CD14-positive monocyte (primary cell): Measurements from ENCODE around the gene NECAB2. TPM values are rescaled to one million over a fixed set of nuclear protein-coding genes. Genes with fewer than 3 reads are reported as not detected.

ENCODE experiments used
- DNase-seq, 3 donors: peaks; one replicate each; pipeline ENCODE4 v3.0.0-alpha.2; 2011 to 2022
- H2AFZ ChIP-seq: 2 replicates; pipeline ENCODE4 v1.6.0; 2012; ENCODE audit warnings: mild to moderate bottlenecking, low read depth, low read length, inconsistent platforms; ENCODE audit not compliant: insufficient read depth, poor library complexity, severe bottlenecking
- H3K27ac ChIP-seq, 2 donors: 1 replicate in 1 of 2; 2 replicates in 1 of 2; pipeline ENCODE4 v1.5.1; 2012 to 2013; ENCODE audit warnings: low read length in 2 of 2, control low read depth in 1 of 2, inconsistent platforms in 1 of 2, low read depth in 1 of 2, mild to moderate bottlenecking in 1 of 2
- H3K27me3 ChIP-seq, 2 donors: one replicate each; pipeline versions ENCODE4 v1.6.0 to v1.6.1; 2011 to 2013; ENCODE audit warnings: low read length in 2 of 2; ENCODE audit not compliant: control insufficient read depth in 2 of 2, insufficient read depth in 2 of 2
- H3K36me3 ChIP-seq, 2 donors: replicated peaks in 1 of 2; 1 replicate in 1 of 2; 2 replicates in 1 of 2; pipeline versions ENCODE4 v1.5.1 to v1.6.1; 2012 to 2013; ENCODE audit warnings: low read length in 2 of 2, control low read depth in 1 of 2, inconsistent platforms in 1 of 2, mild to moderate bottlenecking in 1 of 2; ENCODE audit not compliant: insufficient read depth in 2 of 2, control insufficient read depth in 1 of 2
- H3K4me1 ChIP-seq, 2 donors: 1 replicate in 1 of 2; 2 replicates in 1 of 2; pipeline versions ENCODE4 v1.5.1 to v1.6.1; 2012 to 2013; ENCODE audit warnings: low read length in 2 of 2, control low read depth in 1 of 2, inconsistent platforms in 1 of 2, mild to moderate bottlenecking in 1 of 2, moderate library complexity in 1 of 2; ENCODE audit not compliant: insufficient read depth in 2 of 2, control insufficient read depth in 1 of 2
- H3K4me2 ChIP-seq: replicated peaks from 2 replicates; pipeline ENCODE3; 2012; ENCODE audit warnings: low read length, moderate library complexity, mild to moderate bottlenecking; ENCODE audit not compliant: poor library complexity, severe bottlenecking; ENCODE audit errors: extremely low read depth
- H3K4me3 ChIP-seq, 3 experiments: fragments of 200-600 bp in 1 of 3; sonication (generic) in 1 of 3; replicated peaks in 1 of 3; 1 replicate in 2 of 3; 2 replicates in 1 of 3; pipeline ENCODE4 v1.5.1; 2011 to 2013; ENCODE audit warnings: low read length in 3 of 3, mild to moderate bottlenecking in 3 of 3, control low read depth in 2 of 3, low read depth in 2 of 3, inconsistent platforms in 1 of 3, moderate library complexity in 1 of 3
- H3K79me2 ChIP-seq: 2 replicates; pipeline ENCODE4 v1.6.0; 2012; ENCODE audit warnings: mild to moderate bottlenecking, control low read depth, inconsistent platforms, low read length, moderate library complexity; ENCODE audit not compliant: insufficient read depth
- H3K9ac ChIP-seq: 2 replicates; pipeline ENCODE4 v1.6.0; 2017; ENCODE audit warnings: low read length, mild to moderate bottlenecking; ENCODE audit not compliant: insufficient read depth, poor library complexity, severe bottlenecking
- H3K9me3 ChIP-seq, 2 donors: replicated peaks in 1 of 2; 1 replicate in 1 of 2; 2 replicates in 1 of 2; pipeline versions ENCODE4 v1.5.1 to v1.6.1; 2012 to 2013; ENCODE audit warnings: low read length in 2 of 2, control low read depth in 1 of 2; ENCODE audit not compliant: control insufficient read depth in 1 of 2, insufficient read depth in 1 of 2
- H4K20me1 ChIP-seq: 2 replicates; pipeline ENCODE4 v1.6.0; 2012; ENCODE audit warnings: mild to moderate bottlenecking, low read length, control low read depth, moderate library complexity; ENCODE audit not compliant: insufficient read depth
- H3K27ac Mint-ChIP-seq, 7 donors: one replicate each; pipeline ENCODE4 v1.8.0; 2020; ENCODE audit warnings: mild to moderate bottlenecking in 7 of 7, mixed read lengths in 7 of 7, moderate library complexity in 6 of 7, inconsistent platforms in 2 of 7
- H3K27me3 Mint-ChIP-seq, 3 donors: one replicate each; pipeline ENCODE4 v1.8.0; 2021 to 2022; ENCODE audit warnings: low read depth in 3 of 3, mild to moderate bottlenecking in 3 of 3, mixed read lengths in 3 of 3, moderate library complexity in 3 of 3, inconsistent platforms in 1 of 3
- H3K36me3 Mint-ChIP-seq, 2 donors: one replicate each; pipeline ENCODE4 v1.8.0; 2020; ENCODE audit warnings: mixed read lengths in 2 of 2, inconsistent platforms in 1 of 2, mild to moderate bottlenecking in 1 of 2
- H3K4me1 Mint-ChIP-seq: one replicate; pipeline ENCODE4 v1.8.0; 2020; ENCODE audit warnings: mild to moderate bottlenecking, mixed read lengths
- H3K4me3 Mint-ChIP-seq, 2 donors: one replicate each; pipeline ENCODE4 v1.8.0; 2020; ENCODE audit warnings: mild to moderate bottlenecking in 2 of 2, mixed read lengths in 2 of 2, moderate library complexity in 1 of 2
- H3K9me3 Mint-ChIP-seq, 7 donors: one replicate each; pipeline ENCODE4 v1.8.0; 2020 to 2022; ENCODE audit warnings: mixed read lengths in 7 of 7, mild to moderate bottlenecking in 6 of 7, moderate library complexity in 6 of 7, inconsistent platforms in 2 of 7
- CTCF ChIP-seq: fragments of 200-600 bp; IDR thresholded peaks from one replicate; pipeline ENCODE4 v1.8.0; 2022; ENCODE audit warnings: antibody characterized with exemption, mild to moderate bottlenecking
- WGBS: methylation state at CpG from one replicate; pipeline ENCODE4 v1.1.5; 2013; ENCODE audit warnings: missing lambda C conversion rate; ENCODE audit not compliant: insufficient coverage; 5-methylcytosine and 5-hydroxymethylcytosine counted together
- intact Hi-C, 2 donors: fragments of 100-400 bp; cut with micrococcal nuclease; formaldehyde crosslinking; loops; one replicate each; pipeline versions ENCODE4 v1.15.0 to v1.15.1; 2023
- polyA plus RNA-seq, 3 donors: library from polyadenylated mRNA; depleted of rRNA in 1 of 3; unstranded in 2 of 3; stranded (reverse) in 1 of 3; fragments of 300-500 nt in 2 of 3; fragments of >200 nt in 1 of 3; fragmentation: Illumina TruSeq in 2 of 3; gene quantifications; 1 replicate in 2 of 3; 2 replicates in 1 of 3; pipeline ENCODE4 v1.2.3, GENCODE V29; 2012 to 2021

The NECAB2 gene
- polyA plus RNA-seq, 3 donors, result 0.33 to 1.4 (median 0.52) TPM

DNA sequence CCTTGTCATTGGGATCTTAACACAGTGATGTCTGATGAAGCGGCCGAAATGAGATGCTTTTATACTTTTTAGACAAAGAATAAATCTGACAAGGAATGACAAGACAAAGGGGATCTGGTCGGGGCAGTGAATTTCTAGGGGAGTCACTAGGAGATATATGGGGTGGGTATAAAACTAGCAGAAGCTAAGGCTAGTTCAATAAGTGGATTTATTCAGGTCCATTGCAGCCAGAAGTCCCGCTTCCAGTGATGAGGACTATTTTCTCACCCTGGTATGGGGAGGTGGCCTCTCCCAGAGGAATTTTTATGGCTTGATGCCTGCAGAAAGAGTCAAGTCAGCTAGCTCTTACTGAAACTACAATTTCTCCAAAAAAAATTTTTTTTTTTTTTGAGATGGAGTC is 50.7 kb downstream of the NECAB2 start:
- no peak overlapping the region for H3K4me2 ChIP-seq
- H3K36me3 ChIP-seq, result no peaks in the 10 kb centered on the region
- 88% methylated on average over 4 of the region's 4 CpGs for WGBS
- H3K79me2 ChIP-seq, result no peaks in the 10 kb centered on the region
- no peak for DNase-seq
- Mint-ChIP-seq H3K27me3 (peaks cover 38 to 65% (median 42%) of the 10 kb centered on the region in 3 donors), H3K9me3 (peaks cover 21 to 55% (median 31%) of the 10 kb centered on the region in 7 donors), H3K36me3 (no peaks in the 10 kb centered on the region), H3K4me3 (no peak overlapping the region), H3K27ac (no peak overlapping the region), H3K4me1 (peaks cover 9% of the 10 kb centered on the region)
- H3K9me3 ChIP-seq, result peaks cover 31 to 44% of the 10 kb centered on the region in 2 donors
- no peaks in the 10 kb centered on the region for H4K20me1 ChIP-seq
- no peak overlapping the region for H3K4me3 ChIP-seq
- no peak overlapping the region for H2AFZ ChIP-seq
- TF ChIP-seq CTCF, result no peak
- intact Hi-C loops, result no loop called here
- H3K27me3 ChIP-seq, result peaks cover 0 to 19% of the 10 kb centered on the region in 2 donors
- peaks cover 9 to 10% of the 10 kb centered on the region in 2 donors for H3K4me1 ChIP-seq
- no peak overlapping the region for H3K9ac ChIP-seq
- H3K27ac ChIP-seq, result no peak overlapping the region

DNA sequence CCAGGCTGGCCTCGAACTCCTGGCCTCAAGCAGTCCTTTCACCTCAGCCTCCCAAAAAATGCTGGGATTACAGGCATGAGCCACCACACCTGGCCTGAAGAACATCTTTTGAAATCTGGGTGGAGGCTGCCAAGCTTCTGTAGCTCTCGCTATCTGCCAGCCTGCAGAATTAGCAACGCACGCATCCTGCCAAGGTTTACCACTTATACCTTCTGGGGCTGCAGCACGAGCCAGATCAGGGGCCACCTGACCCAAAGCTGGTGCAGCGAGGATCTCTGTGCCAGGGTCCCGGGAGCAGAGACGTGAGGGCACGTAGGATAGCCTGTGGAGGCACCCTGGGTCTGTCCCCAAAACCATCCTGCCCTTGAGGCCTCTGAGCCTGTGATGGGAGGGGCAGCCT is 52.3 kb downstream of the NECAB2 start:
- Histone ChIP-seq H3K27me3 (peaks cover 0 to 21% of the 10 kb centered on the region in 2 donors), H3K9ac (no peak overlapping the region), H2AFZ (no peak overlapping the region), H3K36me3 (no peaks in the 10 kb centered on the region), H4K20me1 (no peaks in the 10 kb centered on the region), H3K4me3 (no peak overlapping the region), H3K79me2 (no peaks in the 10 kb centered on the region), H3K4me1 (no peaks in the 10 kb centered on the region), H3K9me3 (peaks cover 31 to 36% of the 10 kb centered on the region in 2 donors), H3K27ac (no peak overlapping the region), H3K4me2 (no peak overlapping the region)
- Mint-ChIP-seq H3K27me3 (peaks cover 43 to 74% (median 47%) of the 10 kb centered on the region in 3 donors), H3K36me3 (no peaks in the 10 kb centered on the region), H3K4me1 (no peaks in the 10 kb centered on the region), H3K4me3 (no peak overlapping the region), H3K9me3 (peaks cover 17 to 48% (median 28%) of the 10 kb centered on the region in 7 donors), H3K27ac (no peak overlapping the region)
- intact Hi-C loops, result no loop called here
- no peak for TF ChIP-seq CTCF
- DNase-seq, result no peak
- WGBS, result 94% methylated on average over 8 of the region's 9 CpGs
